IPS-20b (cell line): ENCODE measurements around the gene METTL26.

ENCODE experiments used
- H3K27ac ChIP-seq: one replicate; pipeline ENCODE4 v1.5.1; 2013; ENCODE audit warnings: low read length
- H3K27me3 ChIP-seq: 2 replicates; pipeline ENCODE4 v1.6.1; 2013; ENCODE audit warnings: mild to moderate bottlenecking, low read length, inconsistent platforms; ENCODE audit not compliant: insufficient read depth
- H3K36me3 ChIP-seq: 2 replicates; pipeline ENCODE4 v1.6.1; 2013; ENCODE audit warnings: low read depth, mild to moderate bottlenecking, inconsistent platforms, low read length, moderate library complexity; ENCODE audit not compliant: insufficient read depth
- H3K4me1 ChIP-seq: 2 replicates; pipeline ENCODE4 v1.6.1; 2013; ENCODE audit warnings: mild to moderate bottlenecking, control low read depth, inconsistent platforms, low read length, moderate library complexity; ENCODE audit not compliant: insufficient read depth
- H3K4me3 ChIP-seq: 2 replicates; pipeline ENCODE4 v1.5.1; 2013; ENCODE audit warnings: mild to moderate bottlenecking, low read length, inconsistent platforms
- H3K9ac ChIP-seq: 2 replicates; pipeline ENCODE4 v1.6.1; 2013; ENCODE audit warnings: low read depth, mild to moderate bottlenecking, inconsistent platforms, low read length, moderate library complexity
- H3K9me3 ChIP-seq: 2 replicates; pipeline ENCODE4 v1.6.1; 2013; ENCODE audit warnings: mild to moderate bottlenecking, low read depth, low read length, inconsistent platforms; ENCODE audit not compliant: insufficient read depth

Gene METTL26

DNA sequence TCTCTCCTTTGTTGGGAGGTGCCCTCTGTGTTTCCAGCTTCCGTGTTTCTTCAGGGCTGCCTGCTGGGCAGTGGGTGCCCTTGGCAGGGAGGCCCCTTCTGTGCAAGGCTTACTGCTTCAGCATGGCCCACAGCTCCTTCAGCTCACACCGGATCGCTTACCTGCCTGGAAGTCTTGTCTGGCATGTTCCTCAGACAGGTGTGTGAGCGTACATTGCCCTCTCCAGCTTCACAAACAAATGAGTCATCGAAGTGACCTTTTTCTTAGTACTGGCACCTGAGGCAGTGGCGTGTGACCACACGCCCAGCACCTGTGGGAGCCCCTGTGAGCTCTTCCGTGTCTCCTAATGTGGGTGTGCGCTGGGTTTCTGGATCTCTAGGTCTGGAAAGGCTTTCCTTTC, 42.7 kb downstream of the METTL26 start:
- Histone ChIP-seq H3K4me3 (no peak overlapping the region), H3K27me3 (peaks cover 21% of the 10 kb centered on the region), H3K9ac (no peak overlapping the region), H3K27ac (no peak overlapping the region), H3K4me1 (no peaks in the 10 kb centered on the region), H3K9me3 (no peaks in the 10 kb centered on the region), H3K36me3 (no peaks in the 10 kb centered on the region)

DNA sequence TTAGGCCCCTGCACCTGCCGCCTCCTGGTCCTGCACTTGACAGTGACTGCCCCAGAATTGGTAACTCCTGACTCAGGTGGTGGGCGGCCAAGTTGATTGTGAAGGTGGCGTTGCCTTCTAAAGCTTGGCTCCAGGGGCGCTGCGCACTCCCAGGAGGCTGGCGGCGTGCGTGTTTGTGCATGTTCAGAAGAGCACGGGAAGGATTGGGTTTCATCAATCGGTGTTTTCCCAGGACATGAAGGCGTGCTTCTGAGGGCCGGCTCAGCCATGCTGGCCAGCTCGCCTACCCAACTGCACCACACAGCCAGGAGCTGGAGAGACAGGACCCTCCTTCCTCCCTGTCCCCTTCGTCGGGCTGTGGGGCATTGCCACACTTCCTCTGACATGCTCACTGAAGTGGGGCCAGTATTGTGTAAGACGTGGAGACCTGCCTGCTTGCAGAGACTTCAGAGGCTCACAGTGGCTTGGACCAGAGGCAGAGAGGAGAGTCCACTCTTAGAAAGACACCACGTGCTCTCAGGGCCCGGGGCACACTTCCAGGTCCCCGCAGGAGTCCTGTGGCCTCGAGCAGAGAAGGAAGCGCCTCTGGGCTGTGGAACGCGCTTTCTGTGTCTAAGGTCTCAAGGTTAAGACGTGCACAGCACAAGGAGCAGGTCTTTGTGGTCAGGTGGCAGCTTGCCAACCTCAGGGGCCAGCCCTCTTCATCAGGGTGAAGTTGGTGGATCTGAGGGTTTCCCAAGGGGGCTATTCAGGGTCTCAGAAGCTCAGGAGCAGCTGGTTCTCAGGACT, 43.4 kb downstream of the METTL26 start:
- Histone ChIP-seq H3K4me1 (no peaks in the 10 kb centered on the region), H3K27me3 (peaks cover 25% of the 10 kb centered on the region), H3K9ac (no peak overlapping the region), H3K9me3 (no peaks in the 10 kb centered on the region), H3K27ac (no peak overlapping the region), H3K4me3 (no peak overlapping the region), H3K36me3 (no peaks in the 10 kb centered on the region)

DNA sequence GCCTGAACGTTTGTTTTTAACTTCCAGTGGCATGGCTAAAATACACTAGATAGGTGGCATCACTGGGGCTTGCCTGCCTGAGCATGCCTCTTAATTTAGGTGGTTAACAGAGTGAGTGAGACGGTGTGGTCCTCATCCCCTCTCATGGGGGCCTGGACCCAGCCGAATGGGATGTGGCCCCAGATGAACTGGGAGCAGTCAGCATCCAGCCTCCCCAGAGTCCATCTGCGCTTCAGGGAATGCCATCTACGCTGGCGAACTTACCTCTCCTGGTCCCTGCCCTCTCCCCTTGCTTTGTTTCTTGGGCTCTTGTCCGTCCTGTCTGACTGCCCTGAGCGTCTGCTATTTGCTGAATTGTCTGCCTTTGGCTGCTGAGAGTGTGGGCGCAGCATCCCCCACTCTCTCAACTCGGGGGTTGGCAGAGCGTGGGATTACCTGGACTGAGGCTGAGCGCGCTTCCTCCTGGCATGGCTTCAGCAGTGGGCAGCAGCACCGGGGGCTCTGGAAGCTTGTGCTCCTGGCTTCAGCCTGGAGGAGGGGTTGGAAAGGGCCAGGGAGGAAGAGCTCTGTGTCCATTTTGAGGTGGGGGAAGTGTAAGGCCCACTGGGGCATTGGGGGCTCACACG, 44.1 kb downstream of the METTL26 start:
- Histone ChIP-seq H3K4me1 (no peaks in the 10 kb centered on the region), H3K27me3 (peaks cover 33% of the 10 kb centered on the region), H3K9me3 (no peaks in the 10 kb centered on the region), H3K36me3 (no peaks in the 10 kb centered on the region), H3K27ac (no peak overlapping the region), H3K4me3 (no peak overlapping the region), H3K9ac (no peak overlapping the region)

DNA sequence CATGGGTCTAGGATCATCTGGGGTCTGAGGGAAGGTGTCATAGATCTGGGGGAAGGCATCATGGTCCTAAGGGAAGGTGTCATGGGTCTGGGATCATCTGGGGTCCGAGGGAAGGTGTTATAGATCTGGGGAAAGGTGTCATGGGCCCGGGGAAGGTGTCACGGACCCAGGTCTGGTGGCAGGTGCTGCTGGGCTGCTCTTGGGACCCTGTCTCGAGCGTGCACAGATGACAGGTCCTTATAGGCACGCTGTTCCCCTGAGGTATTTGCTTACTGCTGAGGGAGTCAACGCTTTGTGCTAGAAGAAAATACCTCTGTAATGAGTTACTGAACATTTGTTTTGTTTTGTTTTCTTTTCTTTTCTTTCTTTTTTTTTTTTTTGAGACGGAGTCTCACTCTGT, 44.9 kb downstream of the METTL26 start:
- no peak overlapping the region for H3K9ac ChIP-seq
- H3K4me1 ChIP-seq = no peaks in the 10 kb centered on the region
- peak overlapping the region; percentile 79 for H3K4me3 ChIP-seq
- H3K27me3 ChIP-seq = peaks cover 40% of the 10 kb centered on the region
- H3K27ac ChIP-seq = no peak overlapping the region
- H3K9me3 ChIP-seq = no peaks in the 10 kb centered on the region
- H3K36me3 ChIP-seq = no peaks in the 10 kb centered on the region

DNA sequence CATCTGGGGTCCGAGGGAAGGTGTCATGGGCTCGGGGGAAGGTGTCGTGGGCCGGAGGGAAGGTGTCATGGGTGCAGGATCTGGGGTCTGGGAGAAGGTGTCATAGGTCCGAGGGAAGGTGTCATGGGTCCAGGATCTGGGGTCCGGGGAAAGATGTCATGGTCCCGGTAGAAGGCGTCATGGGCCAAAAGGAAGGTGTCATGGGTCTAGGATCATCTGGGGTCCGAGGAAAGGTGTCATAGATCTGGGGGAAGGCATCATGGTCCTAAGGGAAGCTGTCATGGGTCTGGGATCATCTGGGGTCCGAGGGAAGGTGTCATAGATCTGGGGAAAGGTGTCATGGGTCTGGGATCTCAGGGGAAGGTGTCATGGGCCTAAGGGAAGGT, 45.3 kb downstream of the METTL26 start:
- Histone ChIP-seq H3K36me3 (no peaks in the 10 kb centered on the region), H3K27ac (no peak overlapping the region), H3K27me3 (peaks cover 45% of the 10 kb centered on the region), H3K9me3 (no peaks in the 10 kb centered on the region), H3K4me3 (peak overlapping the region; percentile 79), H3K4me1 (no peaks in the 10 kb centered on the region), H3K9ac (peak overlapping the region; percentile 76; the same call in 1 of the 2 replicates)

DNA sequence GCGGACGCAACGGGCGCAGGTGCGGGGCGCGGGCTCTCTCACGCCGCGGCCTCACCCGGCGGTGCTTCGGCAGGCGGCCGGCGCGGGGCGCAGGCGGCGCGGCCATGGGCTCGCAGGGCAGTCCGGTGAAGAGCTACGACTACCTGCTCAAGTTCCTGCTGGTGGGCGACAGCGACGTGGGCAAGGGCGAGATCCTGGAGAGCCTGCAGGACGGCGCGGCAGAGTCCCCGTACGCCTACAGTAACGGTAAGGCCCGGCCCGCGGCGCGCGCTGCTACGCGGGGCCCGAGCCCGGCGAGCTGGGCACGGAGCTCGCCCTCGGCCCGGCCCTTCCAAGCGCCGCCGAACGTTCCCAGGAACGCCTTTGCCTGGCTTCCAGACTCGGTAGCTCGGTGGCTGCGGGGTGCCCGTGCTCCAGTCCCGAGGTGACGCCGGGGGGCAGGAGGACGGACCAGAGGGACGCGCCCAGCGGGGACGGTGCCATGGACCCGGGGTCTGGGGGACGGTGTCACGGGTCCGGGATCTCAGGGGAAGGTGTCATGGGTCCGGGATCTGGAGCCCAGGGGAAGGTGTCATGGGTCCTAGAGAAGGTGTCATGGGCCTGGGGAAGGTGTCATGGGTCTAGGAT, 45.8 kb downstream of the METTL26 start:
- H3K36me3 ChIP-seq = no peaks in the 10 kb centered on the region
- H3K27me3 ChIP-seq = peaks cover 50% of the 10 kb centered on the region
- peak overlapping the region; percentile 79 for H3K4me3 ChIP-seq
- H3K9me3 ChIP-seq = no peaks in the 10 kb centered on the region
- H3K9ac ChIP-seq = peak overlapping the region; percentile 76; the same call in 1 of the 2 replicates
- H3K4me1 ChIP-seq = no peaks in the 10 kb centered on the region
- no peak overlapping the region for H3K27ac ChIP-seq

DNA sequence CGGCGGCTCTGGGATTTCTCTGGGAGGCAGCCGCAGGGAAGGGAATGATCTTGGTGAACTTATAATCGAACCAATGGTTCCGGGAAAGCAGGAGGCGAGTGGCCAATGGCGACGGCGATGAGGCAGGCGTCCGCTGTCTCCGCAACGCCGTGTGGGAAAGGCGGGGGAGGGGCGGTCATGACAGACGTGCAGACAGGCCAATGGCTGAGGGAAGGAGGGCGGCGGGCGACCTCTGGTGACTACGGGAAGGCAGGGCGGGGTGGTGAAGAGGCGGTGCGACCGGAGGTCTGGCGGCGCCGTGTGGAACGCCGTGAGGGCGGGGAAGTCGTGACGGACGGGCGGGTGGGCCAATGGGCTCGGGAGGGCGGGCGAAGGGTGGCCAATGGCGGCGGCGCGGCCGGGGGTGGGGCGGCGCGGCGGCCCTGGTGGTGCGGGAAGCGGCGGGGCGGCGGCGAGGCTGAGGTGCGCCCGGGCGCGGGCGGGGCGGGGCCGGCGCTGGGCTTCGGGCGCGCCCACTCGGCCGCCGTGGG, 46.4 kb downstream of the METTL26 start, which contains the start of gene RAB40C:
TSS of gene RAB40C (plus strand) at position 409 of the 530 bp plus-strand sequence. CDS start 226 bp downstream, outside the sequence.
- peak within 1 kb of the TSS; percentile 95 for H3K4me3 ChIP-seq
- H3K27me3 ChIP-seq = peaks cover 51% of the 10 kb centered on the region
- peak within 1 kb of the TSS; percentile 97 for H3K9ac ChIP-seq
- no peaks in the 10 kb centered on the region for H3K36me3 ChIP-seq
- H3K9me3 ChIP-seq = no peaks in the 10 kb centered on the region
- peak within 1 kb of the TSS; percentile 99 for H3K27ac ChIP-seq
- H3K4me1 ChIP-seq = no peaks in the 10 kb centered on the region

DNA sequence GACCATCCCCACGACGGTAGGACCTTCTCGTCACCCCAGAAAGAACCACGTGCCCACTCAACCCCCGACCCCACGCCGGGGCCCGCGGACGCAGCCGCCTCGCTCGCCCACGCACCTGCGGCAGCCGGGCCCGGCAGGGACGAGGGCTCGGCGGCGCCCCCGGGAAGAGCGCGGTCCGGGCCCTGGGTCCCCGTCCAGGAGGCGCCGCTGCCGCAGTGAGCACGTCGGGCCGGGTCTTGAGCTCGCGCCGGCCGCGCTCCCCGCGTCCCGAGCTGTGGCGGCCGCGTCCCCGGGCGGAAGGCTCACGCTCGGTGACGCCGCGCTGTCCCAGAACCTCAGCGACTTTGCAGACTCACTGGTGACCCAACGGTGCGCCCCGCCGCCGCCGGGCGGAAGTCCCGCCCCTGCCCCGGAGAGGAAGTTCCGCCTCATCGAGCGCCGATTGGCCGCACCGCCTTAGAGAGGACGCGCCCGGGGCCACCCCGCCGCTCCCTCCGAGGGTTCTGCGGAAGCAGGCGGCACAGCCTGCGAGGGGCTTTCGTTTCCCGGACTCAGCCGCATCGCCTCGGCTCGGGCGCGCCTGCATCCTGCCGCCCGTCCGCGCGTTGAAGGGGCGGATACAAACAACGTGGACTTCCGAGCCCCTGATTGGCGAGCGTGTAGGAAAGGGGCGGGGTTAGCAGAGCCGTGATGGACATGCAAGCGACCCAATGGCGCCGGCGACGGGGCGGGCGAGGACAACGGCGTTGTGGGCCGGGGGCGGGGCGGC, 47.0 kb downstream of the METTL26 start:
- Histone ChIP-seq H3K4me3 (peak overlapping the region; percentile 95), H3K36me3 (no peaks in the 10 kb centered on the region), H3K4me1 (no peaks in the 10 kb centered on the region), H3K9ac (peak overlapping the region; percentile 97), H3K9me3 (no peaks in the 10 kb centered on the region), H3K27ac (peak overlapping the region; percentile 99), H3K27me3 (peaks cover 54% of the 10 kb centered on the region)

DNA sequence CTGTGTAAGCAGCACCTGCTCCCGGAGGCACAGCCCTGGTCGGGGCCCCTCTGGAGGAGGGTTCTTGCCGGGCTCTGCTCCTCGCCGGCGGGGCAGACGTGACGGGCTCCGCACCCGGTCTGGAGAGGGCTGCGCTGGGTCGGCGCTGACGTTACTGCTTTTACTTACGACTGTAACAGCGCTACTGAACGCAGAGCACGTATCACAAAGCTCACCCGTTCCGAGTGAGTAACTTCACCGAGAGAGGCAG, 47.5 kb downstream of the METTL26 start:
- Histone ChIP-seq H3K36me3 (no peaks in the 10 kb centered on the region), H3K27ac (peak overlapping the region; percentile 99), H3K4me1 (no peaks in the 10 kb centered on the region; the same call in 1 of the 2 replicates)

DNA sequence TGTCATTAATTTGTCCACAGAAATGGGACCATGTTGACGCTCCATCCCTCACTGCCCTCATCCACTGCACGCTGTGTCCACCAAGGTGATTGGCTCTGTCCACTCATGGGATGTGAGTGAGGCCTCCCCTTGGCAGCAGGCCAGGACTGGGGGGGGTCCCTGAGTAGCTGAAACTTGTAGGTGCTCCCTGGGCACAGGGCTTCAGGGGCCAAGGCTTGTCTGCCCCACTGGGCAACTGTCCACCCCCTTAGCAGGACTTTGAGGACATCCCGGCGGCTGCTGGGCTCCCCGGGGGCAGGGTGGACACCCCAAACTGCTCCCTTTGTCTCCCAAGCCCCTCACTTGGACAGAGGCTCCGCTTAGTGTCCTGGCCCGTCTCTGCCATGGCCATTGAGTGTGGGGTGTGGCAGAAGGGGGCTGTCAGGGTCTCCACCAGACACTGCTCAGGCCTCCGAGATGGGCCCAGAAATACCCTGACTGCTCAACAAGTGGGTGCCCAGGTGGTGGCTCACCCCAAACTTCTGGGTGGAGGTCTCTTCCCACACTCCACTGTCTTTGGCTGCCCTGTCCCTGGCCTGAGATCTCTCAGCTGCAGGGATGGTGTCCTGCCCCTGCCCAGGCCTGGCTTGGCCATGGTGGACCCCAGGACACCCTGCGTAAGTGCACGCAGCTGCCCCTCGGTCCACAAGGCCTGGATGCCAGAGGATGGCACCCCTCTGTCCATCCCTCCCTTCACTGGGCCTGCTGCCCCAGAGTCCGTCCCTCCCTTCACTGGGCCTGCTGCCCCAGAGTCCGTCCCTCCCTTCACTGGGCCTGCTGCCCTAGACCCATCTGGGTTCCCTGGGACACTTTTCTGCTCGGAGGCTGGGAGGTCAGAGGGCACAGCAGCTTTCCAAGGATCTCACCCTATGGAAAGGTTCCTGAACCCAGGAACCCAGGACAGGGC, 49.2 kb downstream of the METTL26 start:
- Histone ChIP-seq H3K27ac (no peak overlapping the region), H3K4me1 (peaks cover 4% of the 10 kb centered on the region; the same call in 1 of the 2 replicates), H3K9me3 (no peaks in the 10 kb centered on the region), H3K9ac (no peak overlapping the region), H3K27me3 (peaks cover 61% of the 10 kb centered on the region), H3K4me3 (peak overlapping the region; percentile 95; the same call in 1 of the 2 replicates), H3K36me3 (no peaks in the 10 kb centered on the region)

More for the DNA sequence above, 47.5 kb downstream of the METTL26 start:
- Histone ChIP-seq H3K27me3 (peaks cover 60% of the 10 kb centered on the region), H3K9ac (peak overlapping the region; percentile 97), H3K4me3 (peak overlapping the region; percentile 95), H3K9me3 (no peaks in the 10 kb centered on the region)
